Muscle of leg (tissue), 11 donors: ENCODE results near the gene CDH11. TPM values are rescaled to one million over a fixed set of nuclear protein-coding genes. Genes with fewer than 3 reads are reported as not detected.

Experiments
- DNase-seq: peaks from one replicate; pipeline ENCODE4 v3.0.0; 2013
- H3K27ac ChIP-seq: one replicate; pipeline ENCODE4 v1.5.1; 2013; ENCODE audit warnings: mild to moderate bottlenecking, low read length, control low read depth
- H3K27me3 ChIP-seq: one replicate; pipeline ENCODE4 v1.6.1; 2013; ENCODE audit warnings: low read length; ENCODE audit not compliant: control insufficient read depth, insufficient read depth
- H3K36me3 ChIP-seq: one replicate; pipeline ENCODE4 v1.6.1; 2013; ENCODE audit warnings: low read length; ENCODE audit not compliant: control insufficient read depth, insufficient read depth
- H3K4me1 ChIP-seq: one replicate; pipeline ENCODE4 v1.6.1; 2013; ENCODE audit warnings: low read length; ENCODE audit not compliant: control insufficient read depth, insufficient read depth
- H3K4me3 ChIP-seq: one replicate; pipeline ENCODE4 v1.5.1; 2013; ENCODE audit warnings: low read length, control low read depth
- H3K9me3 ChIP-seq: replicated peaks from 2 replicates; pipeline ENCODE4 v1.6.1; 2013; ENCODE audit warnings: low read depth, low read length; ENCODE audit not compliant: control insufficient read depth
- WGBS: methylation state at CpG from one replicate; pipeline ENCODE4 v1.1.5; 2013; ENCODE audit warnings: missing lambda C conversion rate; ENCODE audit not compliant: insufficient coverage; 5-methylcytosine and 5-hydroxymethylcytosine counted together
- polyA plus RNA-seq, 8 donors: library from polyadenylated mRNA; unstranded; fragments of 120-200 nt; gene quantifications; one replicate each; pipeline versions ENCODE4 v1.2.1 to v1.2.3, GENCODE V29; 2013; ENCODE audit warnings: inconsistent platforms in 1 of 8, low replicate concordance in 1 of 8; ENCODE audit not compliant: insufficient read length in 8 of 8, insufficient read depth in 1 of 8
- total RNA-seq: library from RNA; stranded (reverse); fragments of 120-200 nt; gene quantifications from one replicate; pipeline ENCODE4 v1.2.4, GENCODE V29; 2013

The CDH11 gene
- total and polyA plus RNA-seq, 9 donors = 40.7 to 114 (median 74.9) TPM

- H3K9me3 ChIP-seq = no peaks in the 10 kb centered on the region
- H3K27ac ChIP-seq = no peak overlapping the region
- peaks cover 6% of the 10 kb centered on the region for H3K36me3 ChIP-seq
- H3K4me1 ChIP-seq = peaks cover 12% of the 10 kb centered on the region
- H3K27me3 ChIP-seq = no peaks in the 10 kb centered on the region
- no peak overlapping the region for H3K4me3 ChIP-seq
- WGBS = no CpG with 5 or more reads among the region's 1 CpG
- DNase-seq = no peak
These were observed 44.7 kb downstream of the CDH11 start for GRCh38 chr16:65077181-65077580.

- DNase-seq = no peak
- Histone ChIP-seq H3K36me3 (peaks cover 2% of the 10 kb centered on the region), H3K9me3 (no peaks in the 10 kb centered on the region), H3K4me1 (peaks cover 23% of the 10 kb centered on the region), H3K27me3 (no peaks in the 10 kb centered on the region), H3K27ac (no peak overlapping the region), H3K4me3 (no peak overlapping the region)
- WGBS = 83% methylated on average over 2 of the region's 2 CpGs
These were observed 46.0 kb downstream of the CDH11 start for GRCh38 chr16:65075877-65076276.

- Histone ChIP-seq H3K36me3 (no peaks in the 10 kb centered on the region), H3K27ac (peak overlapping the region; percentile 81), H3K4me1 (peaks cover 39% of the 10 kb centered on the region), H3K9me3 (no peaks in the 10 kb centered on the region), H3K4me3 (peak overlapping the region; percentile 14), H3K27me3 (no peaks in the 10 kb centered on the region)
- WGBS = 78% methylated on average over 24 of the region's 24 CpGs
- peak; percentile 87 for DNase-seq
These were observed 50.2 kb downstream of the CDH11 start for GRCh38 chr16:65071433-65072311.

GRCh38 chr16:65070831-65071432, 50.9 kb downstream of the CDH11 start:
- Histone ChIP-seq H3K27ac (peak overlapping the region; percentile 81), H3K9me3 (no peaks in the 10 kb centered on the region), H3K4me1 (peaks cover 38% of the 10 kb centered on the region), H3K36me3 (no peaks in the 10 kb centered on the region), H3K4me3 (peak overlapping the region; percentile 14), H3K27me3 (no peaks in the 10 kb centered on the region)
- WGBS = 62% methylated on average over 4 of the region's 12 CpGs
- peak; percentile 89 for DNase-seq

GRCh38 chr16:65069766-65070165, 52.1 kb downstream of the CDH11 start:
- peaks cover 37% of the 10 kb centered on the region for H3K4me1 ChIP-seq
- WGBS = 94% methylated on average over 1 of the region's 2 CpGs
- H3K27ac ChIP-seq = no peak overlapping the region

GRCh38 chr16:65069065-65069464, 52.8 kb downstream of the CDH11 start:
- DNase-seq = no peak
- Histone ChIP-seq H3K9me3 (no peaks in the 10 kb centered on the region), H3K27me3 (no peaks in the 10 kb centered on the region), H3K27ac (no peak overlapping the region), H3K4me1 (peaks cover 37% of the 10 kb centered on the region), H3K36me3 (peaks cover 2% of the 10 kb centered on the region), H3K4me3 (no peak overlapping the region)
- WGBS = no CpG with 5 or more reads among the region's 4 CpGs

More at GRCh38 chr16:65069766-65070165, 52.1 kb downstream of the CDH11 start:
- H3K4me3 ChIP-seq = no peak overlapping the region
- H3K9me3 ChIP-seq = no peaks in the 10 kb centered on the region
- no peak for DNase-seq
- no peaks in the 10 kb centered on the region for H3K27me3 ChIP-seq
- no peaks in the 10 kb centered on the region for H3K36me3 ChIP-seq

GRCh38 chr16:65068151-65068740, 53.6 kb downstream of the CDH11 start:
- no peaks in the 10 kb centered on the region for H3K27me3 ChIP-seq
- H3K27ac ChIP-seq = no peak overlapping the region
- no peaks in the 10 kb centered on the region for H3K9me3 ChIP-seq
- peaks cover 37% of the 10 kb centered on the region for H3K4me1 ChIP-seq
- H3K4me3 ChIP-seq = no peak overlapping the region
- no CpG with 5 or more reads among the region's 5 CpGs for WGBS
- DNase-seq = peak; percentile 81
- H3K36me3 ChIP-seq = peaks cover 3% of the 10 kb centered on the region

GRCh38 chr16:65066651-65067050, 55.2 kb downstream of the CDH11 start:
- WGBS = no CpG with 5 or more reads among the region's 1 CpG
- H3K27me3 ChIP-seq = no peaks in the 10 kb centered on the region
- no peak for DNase-seq
- peaks cover 3% of the 10 kb centered on the region for H3K36me3 ChIP-seq
- no peak overlapping the region for H3K27ac ChIP-seq
- H3K4me1 ChIP-seq = peaks cover 28% of the 10 kb centered on the region
- H3K9me3 ChIP-seq = no peaks in the 10 kb centered on the region
- H3K4me3 ChIP-seq = no peak overlapping the region

- 86% methylated on average over 2 of the region's 7 CpGs for WGBS
- Histone ChIP-seq H3K27me3 (no peaks in the 10 kb centered on the region), H3K9me3 (no peaks in the 10 kb centered on the region), H3K4me1 (peaks cover 15% of the 10 kb centered on the region), H3K36me3 (peaks cover 3% of the 10 kb centered on the region), H3K27ac (no peak overlapping the region), H3K4me3 (no peak overlapping the region)
- DNase-seq = no peak
These were observed 56.8 kb downstream of the CDH11 start for GRCh38 chr16:65065031-65065430.

GRCh38 chr16:65064131-65064530, 57.7 kb downstream of the CDH11 start:
- whole genome bisulfite sequencing = no CpG with 5 or more reads among the region's 2 CpGs
- no peaks in the 10 kb centered on the region for H3K9me3 ChIP-seq

More at GRCh38 chr16:65064131-65064530, 57.7 kb downstream of the CDH11 start:
- no peaks in the 10 kb centered on the region for H3K27me3 ChIP-seq
- H3K4me1 ChIP-seq = peaks cover 10% of the 10 kb centered on the region
- no peak for DNase-seq
- H3K4me3 ChIP-seq = no peak overlapping the region
- no peak overlapping the region for H3K27ac ChIP-seq
- peaks cover 3% of the 10 kb centered on the region for H3K36me3 ChIP-seq
